WTC11 (cell line): ENCODE results near the gene LDAH.

Source experiments
- CBFB ChIP-seq: sonication (generic); formaldehyde crosslinking; IDR thresholded peaks from 2 replicates; pipeline ENCODE4 v1.8.1; 2022; ENCODE audit warnings: mild to moderate bottlenecking, low read depth, missing genetic modification reagents
- ESRRA ChIP-seq: sonication (generic); formaldehyde crosslinking; IDR thresholded peaks from 2 replicates; pipeline ENCODE4 v1.8.1; 2022; ENCODE audit warnings: mild to moderate bottlenecking, missing genetic modification reagents, borderline replicate concordance
- NR3C1 ChIP-seq: sonication (generic); formaldehyde crosslinking; conservative IDR thresholded peaks from 2 replicates; pipeline ENCODE4 v1.8.1; 2023; ENCODE audit warnings: low read depth, mild to moderate bottlenecking, missing genetic modification reagents
- SP1 ChIP-seq: sonication (generic); formaldehyde crosslinking; conservative IDR thresholded peaks from 2 replicates; pipeline ENCODE4 v1.8.1; 2022; ENCODE audit warnings: missing genetic modification reagents
- ZNF138 ChIP-seq: sonication (generic); formaldehyde crosslinking; conservative IDR thresholded peaks from 2 replicates; pipeline ENCODE4 v1.8.1; 2022; ENCODE audit warnings: mild to moderate bottlenecking, moderate library complexity, missing genetic modification reagents
- TF ChIP-seq, protein P1 (sequence below): fragments of 200-600 bp; IDR thresholded peaks from 2 replicates; pipeline ENCODE4 v1.8.0; 2022; ENCODE audit warnings: antibody characterized with exemption
- TF ChIP-seq, protein P2 (sequence below): sonication (generic); formaldehyde crosslinking; IDR thresholded peaks from 2 replicates; pipeline ENCODE4 v1.8.1; 2022; ENCODE audit warnings: mild to moderate bottlenecking, missing genetic modification reagents, moderate library complexity, borderline replicate concordance
- TF ChIP-seq, protein P3 (sequence below): sonication (generic); formaldehyde crosslinking; IDR thresholded peaks from 2 replicates; pipeline ENCODE4 v1.8.1; 2023; ENCODE audit warnings: mild to moderate bottlenecking, missing genetic modification reagents
- TF ChIP-seq, protein P4 (sequence below): sonication (generic); formaldehyde crosslinking; IDR thresholded peaks from 2 replicates; pipeline ENCODE4 v1.8.0; 2022; ENCODE audit warnings: mild to moderate bottlenecking, missing genetic modification reagents

DNA sequence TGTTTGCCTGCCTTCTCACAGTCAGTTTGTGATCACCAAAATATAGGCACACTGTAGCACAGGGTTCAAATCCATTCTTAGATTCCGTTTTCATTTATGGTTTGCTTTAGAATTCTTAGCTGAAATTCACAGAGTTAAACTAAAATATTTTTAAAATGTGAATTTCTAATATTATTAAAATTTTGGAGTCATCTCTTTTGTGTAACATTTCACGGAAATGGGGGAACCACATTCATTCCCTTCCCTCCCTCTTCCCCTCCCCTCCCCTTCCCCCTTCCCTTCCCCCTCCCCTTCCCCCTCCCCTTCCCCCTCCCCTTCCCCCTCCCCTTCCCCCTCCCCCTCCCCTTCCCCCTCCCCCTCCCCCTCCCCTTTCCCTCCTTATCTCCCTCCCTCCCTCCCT is 11.4 kb upstream of the LDAH start:
- TF ChIP-seq ZNF138 (CRISPR knock-in tag) (no peak), SP1 (CRISPR knock-in tag) (no peak), NR3C1 (CRISPR knock-in tag) (no peak), ESRRA (no peak), CBFB (no peak)
- TF ChIP-seq, protein P1, sequence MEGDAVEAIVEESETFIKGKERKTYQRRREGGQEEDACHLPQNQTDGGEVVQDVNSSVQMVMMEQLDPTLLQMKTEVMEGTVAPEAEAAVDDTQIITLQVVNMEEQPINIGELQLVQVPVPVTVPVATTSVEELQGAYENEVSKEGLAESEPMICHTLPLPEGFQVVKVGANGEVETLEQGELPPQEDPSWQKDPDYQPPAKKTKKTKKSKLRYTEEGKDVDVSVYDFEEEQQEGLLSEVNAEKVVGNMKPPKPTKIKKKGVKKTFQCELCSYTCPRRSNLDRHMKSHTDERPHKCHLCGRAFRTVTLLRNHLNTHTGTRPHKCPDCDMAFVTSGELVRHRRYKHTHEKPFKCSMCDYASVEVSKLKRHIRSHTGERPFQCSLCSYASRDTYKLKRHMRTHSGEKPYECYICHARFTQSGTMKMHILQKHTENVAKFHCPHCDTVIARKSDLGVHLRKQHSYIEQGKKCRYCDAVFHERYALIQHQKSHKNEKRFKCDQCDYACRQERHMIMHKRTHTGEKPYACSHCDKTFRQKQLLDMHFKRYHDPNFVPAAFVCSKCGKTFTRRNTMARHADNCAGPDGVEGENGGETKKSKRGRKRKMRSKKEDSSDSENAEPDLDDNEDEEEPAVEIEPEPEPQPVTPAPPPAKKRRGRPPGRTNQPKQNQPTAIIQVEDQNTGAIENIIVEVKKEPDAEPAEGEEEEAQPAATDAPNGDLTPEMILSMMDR, result no peak
- TF ChIP-seq, protein P2, sequence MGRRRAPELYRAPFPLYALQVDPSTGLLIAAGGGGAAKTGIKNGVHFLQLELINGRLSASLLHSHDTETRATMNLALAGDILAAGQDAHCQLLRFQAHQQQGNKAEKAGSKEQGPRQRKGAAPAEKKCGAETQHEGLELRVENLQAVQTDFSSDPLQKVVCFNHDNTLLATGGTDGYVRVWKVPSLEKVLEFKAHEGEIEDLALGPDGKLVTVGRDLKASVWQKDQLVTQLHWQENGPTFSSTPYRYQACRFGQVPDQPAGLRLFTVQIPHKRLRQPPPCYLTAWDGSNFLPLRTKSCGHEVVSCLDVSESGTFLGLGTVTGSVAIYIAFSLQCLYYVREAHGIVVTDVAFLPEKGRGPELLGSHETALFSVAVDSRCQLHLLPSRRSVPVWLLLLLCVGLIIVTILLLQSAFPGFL (CRISPR knock-in tag), result no peak
- TF ChIP-seq, protein P3, sequence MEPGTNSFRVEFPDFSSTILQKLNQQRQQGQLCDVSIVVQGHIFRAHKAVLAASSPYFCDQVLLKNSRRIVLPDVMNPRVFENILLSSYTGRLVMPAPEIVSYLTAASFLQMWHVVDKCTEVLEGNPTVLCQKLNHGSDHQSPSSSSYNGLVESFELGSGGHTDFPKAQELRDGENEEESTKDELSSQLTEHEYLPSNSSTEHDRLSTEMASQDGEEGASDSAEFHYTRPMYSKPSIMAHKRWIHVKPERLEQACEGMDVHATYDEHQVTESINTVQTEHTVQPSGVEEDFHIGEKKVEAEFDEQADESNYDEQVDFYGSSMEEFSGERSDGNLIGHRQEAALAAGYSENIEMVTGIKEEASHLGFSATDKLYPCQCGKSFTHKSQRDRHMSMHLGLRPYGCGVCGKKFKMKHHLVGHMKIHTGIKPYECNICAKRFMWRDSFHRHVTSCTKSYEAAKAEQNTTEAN, result no peak
- TF ChIP-seq, protein P4, sequence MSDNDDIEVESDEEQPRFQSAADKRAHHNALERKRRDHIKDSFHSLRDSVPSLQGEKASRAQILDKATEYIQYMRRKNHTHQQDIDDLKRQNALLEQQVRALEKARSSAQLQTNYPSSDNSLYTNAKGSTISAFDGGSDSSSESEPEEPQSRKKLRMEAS (CRISPR knock-in tag), result no peak
